RWPE1 (cell line): ENCODE results near the gene SLC39A1.
A peak's percentile ranks its signal among the peaks of the same experiment; 100 is the strongest.
"Not testable (repeated sequence)": the region's sequence is repeated elsewhere in the genome, so short reads cannot be mapped to it uniquely, and the experiment has no call there.

ENCODE experiments used
- CTCF ChIA-PET: fragments of 350-600 bp; sonication (Branson Sonifier 250); formaldehyde crosslinking; extraction: SDS; loops from one replicate; lab custom pipeline; 2021; lab: Yijun Ruan, JAX
- POLR2A ChIA-PET: fragments of 400-600 bp; formaldehyde crosslinking; extraction: SDS; loops from one replicate; lab custom pipeline; 2020; ENCODE audit warnings: antibody characterized with exemption; ENCODE audit not compliant: low non-redundant PET; lab: Yijun Ruan, JAX
- DNase-seq: peaks from one replicate; pipeline ENCODE4 v3.0.0; 2012; ENCODE audit warnings: low spot score
- H3K27ac ChIP-seq: fragments of 450-650 bp; 2 replicates; pipeline ENCODE4 v1.5.1; 2017
- CTCF ChIP-seq: fragments of 450-650 bp; conservative IDR thresholded peaks from 2 replicates; pipeline ENCODE4 v1.5.1; 2017; ENCODE audit warnings: low read depth, mild to moderate bottlenecking

Gene SLC39A1

GRCh38 chr1:153963030-153963849, at the start of gene SLC39A1:
SLC39A1 (minus strand) TSS chr1:153963537; CDS start chr1:153962715, 822 bp downstream.
- TF ChIP-seq CTCF = no peak
- peak; percentile 94 for DNase-seq
- peak within 1 kb of the TSS; percentile 98 for H3K27ac ChIP-seq
- POLR2A ChIA-PET = interaction anchor here (0.5 to 1.3 kb wide), 7 partner anchors 23 to 413 kb away, joined by 3 to 10 read pairs (median 4); partner anchors contain the start of genes ILF2 and RAB13
- CTCF ChIA-PET = interaction anchor here (0.7 to 1.9 kb wide), 2 partner anchors 17 to 143 kb away, joined by 3 to 5 read pairs; partner anchors contain the start of gene DENND4B

GRCh38 chr1:154012543-154012942, 49.2 kb upstream of the SLC39A1 start:
- DNase-seq, CTCF ChIA-PET: not testable (repeated sequence)

GRCh38 chr1:154012129-154012528, 48.8 kb upstream of the SLC39A1 start:
- no peak for TF ChIP-seq CTCF
- H3K27ac ChIP-seq = no peak overlapping the region
- POLR2A ChIA-PET = interaction anchor here (0.8 kb wide), 1 partner anchor 9 kb away, joined by 4 read pairs; no protein-coding TSS in a partner anchor
- CTCF ChIA-PET = interaction anchor here (0.6 kb wide), 1 partner anchor 100 kb away, joined by 4 read pairs; no protein-coding TSS in a partner anchor
- DNase-seq = no peak

More at GRCh38 chr1:154012543-154012942, 49.2 kb upstream of the SLC39A1 start:
- H3K27ac ChIP-seq, POLR2A ChIA-PET: not testable (repeated sequence)

- no peak overlapping the region for H3K27ac ChIP-seq
- no peak for DNase-seq
- TF ChIP-seq CTCF = no peak
- CTCF ChIA-PET = interaction anchor here (0.6 kb wide), 1 partner anchor 293 kb away, joined by 3 read pairs; no protein-coding TSS in a partner anchor
- POLR2A ChIA-PET = no interaction called here
These were observed 42.8 kb upstream of the SLC39A1 start for GRCh38 chr1:154006136-154006535.

- ChIA-PET POLR2A (no interaction called here), CTCF (no interaction called here)
These were observed 37.1 kb upstream of the SLC39A1 start for GRCh38 chr1:154000420-154000819.

GRCh38 chr1:153996882-153997281, 33.5 kb upstream of the SLC39A1 start:
- DNase-seq, H3K27ac ChIP-seq, POLR2A ChIA-PET, CTCF ChIA-PET: not testable (repeated sequence)

More at GRCh38 chr1:154000420-154000819, 37.1 kb upstream of the SLC39A1 start:
- no peak overlapping the region for H3K27ac ChIP-seq
- no peak for DNase-seq
- no peak for TF ChIP-seq CTCF

GRCh38 chr1:153995640-153996039, 32.3 kb upstream of the SLC39A1 start:
- ChIA-PET CTCF (no interaction called here), POLR2A (no interaction called here)
- no peak overlapping the region for H3K27ac ChIP-seq
- no peak for DNase-seq
- TF ChIP-seq CTCF = no peak
